K562 (cell line): ENCODE measurements around the gene ACBD4. TPM values are rescaled to one million over a fixed set of nuclear protein-coding genes. Genes with fewer than 3 reads are reported as not detected.

Experiments used
- CEBPZ ChIP-seq: fragments of 150-350 bp; IDR thresholded peaks from 2 replicates; pipeline ENCODE4 v1.6.1; 2014; ENCODE audit warnings: low read depth, mild to moderate bottlenecking, low read length, borderline replicate concordance
- SREBF1 ChIP-seq: fragments of 150-350 bp; IDR thresholded peaks from 2 replicates; pipeline ENCODE4 v1.6.1; 2014; ENCODE audit warnings: antibody characterized with exemption, low read depth, low read length, borderline replicate concordance
- ZNF24 ChIP-seq: fragments of 450-650 bp; IDR thresholded peaks from 2 replicates; pipeline ENCODE4 v1.6.1; 2016
- ZNF280B ChIP-seq: fragments of 250-450 bp; sonication (Bioruptor Pico); IDR thresholded peaks from 2 replicates; pipeline ENCODE4 v1.5.1; 2021; ENCODE audit warnings: mild to moderate bottlenecking
- ZNF609 ChIP-seq: sonication (generic); formaldehyde crosslinking; IDR thresholded peaks from 2 replicates; pipeline ENCODE4 v1.8.1; 2023; ENCODE audit warnings: missing genetic modification reagents, mild to moderate bottlenecking, borderline replicate concordance
- polyA plus RNA-seq, 8 experiments: library from polyadenylated mRNA; depleted of rRNA in 4 of 8; stranded (reverse) in 5 of 8; unstranded in 3 of 8; fragments of >200 nt; fragmentation: Nextera tagmentation in 2 of 8; fragmentation: Illumina TruSeq in 1 of 8; extraction: Ambion mirVana in 2 of 8; extraction: Trizol in 1 of 8; gene quantifications; 2 replicates each; pipeline versions ENCODE4 v1.2.1 to v1.2.3, GENCODE V29; 2011 to 2014; ENCODE audit warnings: inconsistent platforms in 1 of 8, missing spikeins in 1 of 8
- total RNA-seq, 7 experiments: library from RNA; depleted of rRNA in 6 of 7; stranded (reverse); fragments of >200 nt in 6 of 7; fragmentation: Illumina TruSeq in 2 of 7; extraction: Trizol in 2 of 7; gene quantifications; 2 replicates each; pipeline versions ENCODE4 v1.2.1 to v1.2.3, GENCODE V29; 2011 to 2021; ENCODE audit warnings: low replicate concordance in 1 of 7

The ACBD4 gene
- total and polyA plus RNA-seq, 9 of the 15 experiments (the other 6 are each of a cell fraction or from before 2014, with no cell fraction given): 0.14 to 6.9 (median 4.6) TPM

- TF ChIP-seq CEBPZ: no peak
- TF ChIP-seq SREBF1: no peak
- no peak for TF ChIP-seq ZNF24
- no peak for TF ChIP-seq ZNF609 (CRISPR knock-in tag)
- no peak for TF ChIP-seq ZNF280B (CRISPR knock-in tag)
These were observed 1.5 kb downstream of the ACBD4 start (continued) for GRCh38 chr17:45136846-45137560.
